ENCODE results near the gene NCOA7. TPM values are rescaled to one million over a fixed set of nuclear protein-coding genes. Genes with fewer than 3 reads are reported as not detected.
"Not testable (repeated sequence)": the region's sequence is repeated elsewhere in the genome, so short reads cannot be mapped to it uniquely, and the experiment has no call there.

The NCOA7 gene
- polyA plus RNA-seq, 4 donors: 33.7 to 71.3 (median 53.5) TPM

DNA sequence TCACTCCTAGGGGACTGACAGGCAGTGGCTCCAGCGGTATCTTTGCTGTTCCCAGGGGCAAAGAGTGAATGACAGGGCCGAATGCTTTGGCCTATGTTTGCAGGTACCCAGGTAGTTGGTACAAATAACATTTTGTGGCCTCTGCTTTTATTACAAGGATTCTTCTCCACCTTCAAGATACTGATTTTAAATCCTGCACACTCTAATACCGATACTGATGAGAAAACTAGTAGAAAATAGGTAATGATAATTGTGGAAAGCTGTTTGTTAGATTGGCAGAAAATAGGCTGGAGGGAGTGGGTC lies 166.6 kb downstream of the NCOA7 start:
- no peak for DNase-seq (ENCODE audit: low read depth in 4 of 4, low spot score in 2 of 4)

DNA sequence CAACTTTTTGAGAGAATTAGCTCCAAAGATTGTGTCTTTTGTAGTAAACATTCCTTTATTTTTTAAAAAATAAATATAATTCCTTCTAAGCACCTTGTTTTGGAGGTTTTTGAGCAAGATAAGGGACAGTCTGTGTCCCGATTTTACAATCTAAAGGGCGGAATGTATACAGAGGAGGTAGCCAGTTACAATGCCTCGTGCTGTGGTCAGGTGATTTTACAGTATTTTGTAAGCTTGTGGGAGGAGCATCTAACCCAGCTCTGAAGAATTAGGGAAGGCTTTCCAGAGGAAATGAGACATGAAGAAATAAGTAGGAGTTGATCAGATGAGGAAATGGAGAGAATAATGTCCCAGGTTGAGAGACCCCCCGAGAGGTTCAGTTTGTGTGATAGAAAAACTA lies 167.1 kb downstream of the NCOA7 start:
- peak in 1 of 4 donors; percentile 51 for DNase-seq (ENCODE audit: low read depth in 4 of 4, low spot score in 2 of 4)

DNA sequence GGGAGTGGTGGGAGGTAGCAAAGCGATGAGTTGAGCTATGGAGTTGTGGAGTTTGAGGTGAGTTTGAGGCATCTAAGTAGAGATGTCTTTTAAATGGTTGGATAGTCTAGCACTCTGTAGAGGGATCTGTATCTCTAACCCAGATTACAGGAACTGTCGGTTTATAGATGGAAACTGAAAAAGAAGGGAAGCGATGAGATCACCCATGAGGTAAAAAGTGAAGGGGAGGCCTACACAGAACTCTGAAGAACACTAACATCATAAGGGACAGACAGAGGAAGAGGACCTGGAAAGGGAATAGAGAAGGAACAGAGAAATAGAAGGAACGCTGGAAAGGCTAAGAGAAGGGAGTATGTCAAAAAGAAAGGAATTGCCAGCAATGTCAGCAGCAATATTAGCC lies 168.3 kb downstream of the NCOA7 start:
- no peak for DNase-seq (ENCODE audit: low read depth in 4 of 4, low spot score in 2 of 4)

DNA sequence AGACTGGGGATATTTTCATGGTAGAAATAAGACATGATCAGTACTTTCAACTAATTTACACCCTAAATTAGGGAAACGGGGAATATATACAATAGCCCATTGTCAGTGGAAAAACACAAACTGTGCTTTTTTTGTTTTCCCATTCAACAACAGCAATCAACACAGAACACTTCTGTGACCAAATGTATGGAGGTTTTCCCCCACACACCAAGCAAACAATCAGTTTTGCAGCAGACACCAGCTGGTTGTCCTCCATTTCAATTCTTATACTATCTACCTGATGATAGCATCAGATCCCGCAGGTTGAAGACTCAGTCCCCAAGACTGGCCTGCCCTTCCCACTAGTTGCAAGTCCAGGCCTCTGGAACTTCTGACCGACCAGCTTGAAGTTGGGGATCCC lies 170.4 kb downstream of the NCOA7 start:
- no peak for DNase-seq (ENCODE audit: low read depth in 4 of 4, low spot score in 2 of 4)

DNA sequence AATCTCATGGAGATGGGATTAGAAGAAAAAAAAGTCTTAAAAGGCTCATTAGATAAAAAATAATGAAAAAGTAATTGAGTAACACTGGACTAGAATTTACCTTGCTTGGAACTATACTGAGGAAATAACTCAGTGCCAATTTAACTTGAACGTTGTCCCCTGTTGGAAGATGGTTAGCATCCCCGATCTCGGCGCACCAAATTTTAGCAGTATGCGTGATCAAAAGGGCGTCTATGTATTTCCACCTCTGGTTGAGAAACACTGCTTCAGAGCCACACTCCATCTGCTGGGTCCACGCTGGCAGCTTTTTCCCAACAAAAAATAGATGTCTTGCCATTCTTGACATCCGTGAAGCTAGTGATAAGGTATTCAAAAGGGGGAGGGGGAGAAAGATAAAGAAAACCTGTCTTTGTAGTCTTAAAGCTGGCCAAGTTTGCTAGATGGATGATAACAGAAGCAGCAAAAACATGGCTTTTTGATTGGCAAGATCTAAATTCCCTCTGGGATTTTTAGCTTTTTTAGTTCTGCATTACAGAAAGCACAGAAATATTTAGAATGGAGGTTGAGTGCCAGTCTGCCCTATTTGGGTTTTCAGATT lies 172.2 kb downstream of the NCOA7 start:
- no peak for DNase-seq (ENCODE audit: low read depth in 4 of 4, low spot score in 2 of 4)

DNA sequence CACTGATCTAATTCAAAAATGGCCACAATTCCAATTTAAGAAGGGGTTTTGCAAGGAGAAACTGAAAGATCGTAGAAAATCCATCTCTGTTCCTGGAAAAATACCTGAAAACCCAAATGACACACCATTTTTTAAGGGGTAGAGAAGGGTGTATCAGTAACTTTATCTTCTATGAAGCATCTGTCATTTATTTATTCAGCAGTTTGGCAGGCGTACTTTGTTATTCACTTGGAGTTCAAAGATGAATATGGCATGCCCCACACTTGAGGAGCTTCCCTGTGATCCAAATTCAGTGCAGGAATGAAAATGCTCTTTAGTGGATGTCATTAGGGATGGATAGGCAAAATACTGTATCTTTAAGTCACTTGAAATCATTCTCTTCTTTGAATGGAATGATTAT lies 173.1 kb downstream of the NCOA7 start:
- DNase-seq (ENCODE audit: low read depth in 4 of 4, low spot score in 2 of 4): no peak

DNA sequence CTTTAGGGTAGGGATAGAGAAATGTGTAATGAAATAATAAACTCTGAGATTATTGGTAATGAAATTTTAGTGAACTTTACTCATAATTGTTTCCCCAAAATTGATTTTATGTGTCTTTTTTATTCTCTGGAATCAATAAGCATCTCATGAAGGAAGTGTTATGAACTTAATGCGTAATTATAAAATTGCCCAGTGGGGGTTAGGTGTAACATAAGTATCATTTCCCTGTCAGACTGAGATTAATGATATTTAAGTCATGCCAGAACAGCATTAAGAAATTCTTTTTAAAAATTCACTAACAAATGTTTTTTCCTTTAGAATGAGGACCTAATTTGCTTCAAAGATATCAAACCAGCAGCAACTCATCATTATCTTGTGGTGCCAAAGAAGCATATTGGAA lies 175.8 kb downstream of the NCOA7 start:
- no peak for DNase-seq (ENCODE audit: low read depth in 4 of 4, low spot score in 2 of 4)

DNA sequence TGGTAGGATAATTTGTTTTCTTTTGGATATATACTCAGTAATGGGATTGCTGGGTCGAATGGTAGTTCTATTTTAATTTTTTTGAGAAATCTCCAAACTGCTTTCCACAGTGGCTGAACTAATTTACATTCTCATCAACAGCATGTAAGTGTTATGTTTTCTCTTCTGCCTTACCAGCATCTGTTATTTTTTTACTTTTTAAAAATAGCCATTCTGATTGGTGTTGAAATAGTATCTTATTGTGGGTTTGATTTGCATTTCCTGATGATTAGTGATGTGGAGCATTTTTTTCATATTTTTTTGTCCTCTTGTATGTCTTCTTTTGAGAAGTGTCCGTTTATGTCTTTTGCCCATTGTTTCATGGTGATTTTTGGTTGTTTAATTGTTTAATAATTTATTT lies 177.7 kb downstream of the NCOA7 start:
- DNase-seq (ENCODE audit: low read depth in 4 of 4, low spot score in 2 of 4): no peak

DNA sequence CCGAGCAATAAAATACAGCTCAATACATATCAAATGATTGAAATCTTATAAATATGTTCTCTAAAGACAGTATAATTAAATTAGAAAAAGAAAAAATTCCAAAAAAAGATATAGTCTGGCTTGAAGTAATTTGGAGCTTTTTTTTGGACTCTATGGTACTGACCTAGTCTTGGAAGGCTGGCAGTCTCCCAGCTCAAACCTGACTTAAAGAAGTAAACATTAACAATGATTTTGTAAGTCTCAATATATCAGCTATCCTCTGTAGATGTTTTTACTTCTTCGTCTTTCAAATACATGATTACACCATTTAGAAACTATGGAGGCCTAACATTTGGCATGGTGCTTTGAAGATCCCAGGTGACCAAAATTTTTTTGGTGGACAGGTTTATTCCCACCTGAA lies 180.0 kb downstream of the NCOA7 start:
- DNase-seq (ENCODE audit: low read depth in 4 of 4, low spot score in 2 of 4): no peak

DNA sequence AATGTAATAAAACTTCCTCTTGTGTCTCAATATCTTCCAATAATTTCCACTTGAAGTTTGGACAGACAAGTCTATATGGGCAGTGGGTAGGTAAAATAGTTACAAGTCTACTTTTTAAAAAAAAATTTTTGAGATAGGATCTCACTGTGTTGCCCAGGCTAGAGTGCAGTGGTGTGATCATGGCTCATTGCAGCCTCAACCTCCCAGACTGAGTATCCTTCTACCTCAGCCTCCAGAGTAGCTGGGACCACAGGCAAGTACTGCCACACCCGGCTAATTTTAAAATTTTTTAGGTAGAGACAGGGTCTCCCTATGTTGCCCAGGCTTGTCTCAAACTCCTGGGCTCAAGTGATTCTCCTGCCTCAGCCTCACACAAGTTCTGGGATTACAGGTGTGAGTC lies 181.7 kb downstream of the NCOA7 start:
- DNase-seq (ENCODE audit: low read depth in 4 of 4, low spot score in 2 of 4): not testable (repeated sequence)

DNA sequence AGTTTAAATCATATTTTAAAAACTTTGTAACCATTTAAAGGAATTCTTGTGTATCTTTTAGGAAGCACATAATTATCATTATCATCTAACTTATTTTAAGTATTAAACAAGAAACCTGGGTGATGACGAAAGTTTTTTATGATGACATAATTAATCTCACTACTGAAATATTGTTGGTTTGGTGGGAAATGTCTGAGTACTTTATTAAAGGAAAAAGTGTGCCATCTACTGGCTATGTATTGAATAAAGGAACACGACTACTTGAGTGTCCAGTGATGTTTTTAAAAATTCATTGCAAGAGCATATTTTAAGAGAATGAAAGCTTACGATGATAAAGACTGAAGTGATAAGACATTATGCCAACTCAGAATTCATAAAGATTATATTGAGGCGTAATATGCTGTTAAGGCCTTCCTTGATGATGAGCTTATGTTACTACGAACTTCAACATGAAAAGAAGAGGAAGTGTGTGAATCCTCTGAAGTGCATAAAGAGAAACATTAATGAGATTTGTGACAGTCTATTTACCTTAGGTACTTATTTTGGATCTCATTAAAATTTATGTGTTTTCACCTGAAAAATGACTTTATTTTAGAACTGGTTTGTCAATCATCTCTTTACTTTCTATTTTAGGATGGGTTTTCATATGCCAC lies 183.6 kb downstream of the NCOA7 start:
- no peak for DNase-seq (ENCODE audit: low read depth in 4 of 4, low spot score in 2 of 4)

DNA sequence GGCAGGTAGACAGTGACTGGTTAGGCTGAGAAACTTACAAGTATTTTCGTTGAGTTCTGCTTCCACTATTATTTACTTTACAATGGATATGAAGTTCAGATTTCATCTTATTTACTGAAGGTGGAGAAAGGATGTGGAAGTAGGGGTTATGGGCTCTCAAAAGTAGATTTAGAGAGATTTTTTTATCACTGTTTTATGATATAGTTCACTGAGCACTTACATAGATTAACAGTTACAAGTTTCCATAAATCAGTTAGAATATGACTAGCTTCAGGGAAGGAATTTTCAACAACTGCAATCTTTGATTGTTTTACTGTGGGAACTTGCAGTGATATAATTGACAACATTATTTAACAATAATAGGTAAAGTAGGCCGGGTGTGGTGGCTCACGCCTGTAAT lies 188.3 kb downstream of the NCOA7 start:
- DNase-seq (ENCODE audit: low read depth in 4 of 4, low spot score in 2 of 4): no peak

Other genes with a start within 250 kb of the NCOA7 start
- gene HEY2, start 41.3 kb upstream of the NCOA7 start, polyA plus RNA-seq (ENCODE audit: insufficient read length in 4 of 4): 1 to 10 TPM; 7.0 to 8.0 (median 7.5) TPM
- 10 to 100 TPM; 27.8 to 36.7 (median 33.8) TPM for gene HINT3, start 165.8 kb downstream of the NCOA7 start, polyA plus RNA-seq (ENCODE audit: insufficient read length in 4 of 4)
- gene TRMT11, start 195.6 kb downstream of the NCOA7 start, polyA plus RNA-seq (ENCODE audit: insufficient read length in 4 of 4): 10 to 100 TPM; 26.3 to 35.3 (median 32.1) TPM